IMR-90 (cell line): Measurements from ENCODE around the gene EML3.

Experiments
- BHLHE40 ChIP-seq: fragments of 150-350 bp; IDR thresholded peaks from 2 replicates; pipeline ENCODE4 v1.6.1; 2016; ENCODE audit warnings: mild to moderate bottlenecking, low read depth, low read length
- NFE2L2 ChIP-seq: fragments of 150-350 bp; IDR thresholded peaks from 2 replicates; pipeline ENCODE4 v1.6.1; 2016; ENCODE audit warnings: low read depth, mild to moderate bottlenecking, low read length
- POLR2A ChIP-seq: IDR thresholded peaks from 2 replicates; pipeline ENCODE4 v1.6.1; 2012; ENCODE audit warnings: mild to moderate bottlenecking, low read depth, low read length
- RAD21 ChIP-seq: IDR thresholded peaks from 2 replicates; pipeline ENCODE4 v1.6.1; 2012; ENCODE audit warnings: low read length, improper control_type of control experiment
- RFX5 ChIP-seq: IDR thresholded peaks from 2 replicates; pipeline ENCODE4 v1.8.0; 2012; ENCODE audit warnings: low read depth, mild to moderate bottlenecking, low read length, moderate library complexity
- TF ChIP-seq, protein P1 (sequence below): fragments of 150-350 bp; IDR thresholded peaks from 2 replicates; pipeline ENCODE4 v1.6.1; 2017; ENCODE audit warnings: mild to moderate bottlenecking, antibody characterized with exemption, low read length, low read depth
- TF ChIP-seq, protein P2 (sequence below): conservative IDR thresholded peaks from 2 replicates; pipeline ENCODE4 v1.5.1; 2012; ENCODE audit warnings: mild to moderate bottlenecking, low read depth, low read length, improper control_type of control experiment
- TF ChIP-seq, protein P3 (sequence below): fragments of 150-350 bp; IDR thresholded peaks from 2 replicates; pipeline ENCODE4 v1.6.1; 2016; ENCODE audit warnings: low read depth, mild to moderate bottlenecking, low read length, moderate library complexity, borderline replicate concordance

DNA sequence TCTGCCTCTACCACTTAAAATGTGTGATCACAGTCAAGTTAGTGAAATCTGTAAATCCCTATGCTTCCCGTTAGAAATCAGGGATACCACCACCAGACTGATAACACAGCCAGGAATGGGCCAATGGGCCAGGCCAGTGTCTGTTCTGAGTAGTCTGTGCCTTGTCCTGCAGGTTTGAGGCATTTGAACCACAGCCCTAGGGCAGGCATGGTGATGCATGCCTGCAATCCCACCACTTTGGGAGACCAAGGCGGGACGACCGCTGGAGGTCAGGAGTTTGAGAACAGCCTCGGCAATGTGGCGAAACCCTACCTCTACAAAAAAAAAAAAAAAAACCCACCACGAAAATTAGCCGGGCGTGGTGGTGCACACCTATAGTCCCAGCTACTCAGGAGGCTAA, 53.9 kb downstream of the EML3 start:
- TF ChIP-seq, protein P1, sequence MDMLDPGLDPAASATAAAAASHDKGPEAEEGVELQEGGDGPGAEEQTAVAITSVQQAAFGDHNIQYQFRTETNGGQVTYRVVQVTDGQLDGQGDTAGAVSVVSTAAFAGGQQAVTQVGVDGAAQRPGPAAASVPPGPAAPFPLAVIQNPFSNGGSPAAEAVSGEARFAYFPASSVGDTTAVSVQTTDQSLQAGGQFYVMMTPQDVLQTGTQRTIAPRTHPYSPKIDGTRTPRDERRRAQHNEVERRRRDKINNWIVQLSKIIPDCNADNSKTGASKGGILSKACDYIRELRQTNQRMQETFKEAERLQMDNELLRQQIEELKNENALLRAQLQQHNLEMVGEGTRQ: no peak
- TF ChIP-seq BHLHE40 (no peak), RAD21 (no peak), POLR2A (no peak), RFX5 (no peak), NFE2L2 (no peak)
- TF ChIP-seq, protein P2, sequence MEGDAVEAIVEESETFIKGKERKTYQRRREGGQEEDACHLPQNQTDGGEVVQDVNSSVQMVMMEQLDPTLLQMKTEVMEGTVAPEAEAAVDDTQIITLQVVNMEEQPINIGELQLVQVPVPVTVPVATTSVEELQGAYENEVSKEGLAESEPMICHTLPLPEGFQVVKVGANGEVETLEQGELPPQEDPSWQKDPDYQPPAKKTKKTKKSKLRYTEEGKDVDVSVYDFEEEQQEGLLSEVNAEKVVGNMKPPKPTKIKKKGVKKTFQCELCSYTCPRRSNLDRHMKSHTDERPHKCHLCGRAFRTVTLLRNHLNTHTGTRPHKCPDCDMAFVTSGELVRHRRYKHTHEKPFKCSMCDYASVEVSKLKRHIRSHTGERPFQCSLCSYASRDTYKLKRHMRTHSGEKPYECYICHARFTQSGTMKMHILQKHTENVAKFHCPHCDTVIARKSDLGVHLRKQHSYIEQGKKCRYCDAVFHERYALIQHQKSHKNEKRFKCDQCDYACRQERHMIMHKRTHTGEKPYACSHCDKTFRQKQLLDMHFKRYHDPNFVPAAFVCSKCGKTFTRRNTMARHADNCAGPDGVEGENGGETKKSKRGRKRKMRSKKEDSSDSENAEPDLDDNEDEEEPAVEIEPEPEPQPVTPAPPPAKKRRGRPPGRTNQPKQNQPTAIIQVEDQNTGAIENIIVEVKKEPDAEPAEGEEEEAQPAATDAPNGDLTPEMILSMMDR: no peak
- TF ChIP-seq, protein P3, sequence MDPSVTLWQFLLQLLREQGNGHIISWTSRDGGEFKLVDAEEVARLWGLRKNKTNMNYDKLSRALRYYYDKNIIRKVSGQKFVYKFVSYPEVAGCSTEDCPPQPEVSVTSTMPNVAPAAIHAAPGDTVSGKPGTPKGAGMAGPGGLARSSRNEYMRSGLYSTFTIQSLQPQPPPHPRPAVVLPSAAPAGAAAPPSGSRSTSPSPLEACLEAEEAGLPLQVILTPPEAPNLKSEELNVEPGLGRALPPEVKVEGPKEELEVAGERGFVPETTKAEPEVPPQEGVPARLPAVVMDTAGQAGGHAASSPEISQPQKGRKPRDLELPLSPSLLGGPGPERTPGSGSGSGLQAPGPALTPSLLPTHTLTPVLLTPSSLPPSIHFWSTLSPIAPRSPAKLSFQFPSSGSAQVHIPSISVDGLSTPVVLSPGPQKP: no peak
